ENCODE results near the gene KLRG1. TPM values are rescaled to one million over a fixed set of nuclear protein-coding genes. Genes with fewer than 3 reads are reported as not detected.

The KLRG1 gene
- total RNA-seq, result 1.9 and 3.1 TPM in 2 replicates

DNA sequence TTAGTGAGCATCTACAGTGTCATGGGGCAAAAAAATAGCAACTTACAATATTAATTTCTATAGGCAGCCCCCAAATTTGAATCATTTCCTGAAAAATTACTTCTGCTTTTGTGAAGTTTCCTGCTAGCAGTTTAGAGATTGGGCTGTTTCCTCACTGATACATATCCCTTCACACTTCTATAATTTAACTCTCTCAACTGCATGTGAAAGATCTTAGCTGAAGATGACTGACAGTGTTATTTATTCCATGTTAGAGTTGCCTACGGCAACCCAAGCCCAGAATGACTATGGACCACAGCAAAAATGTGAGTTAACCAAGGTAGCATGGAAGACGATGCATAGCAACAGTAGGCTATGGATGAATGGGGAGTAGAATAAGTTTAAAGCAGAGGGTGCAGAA is at the start of gene KLRG1:
Gene KLRG1, plus strand, starts transcription at position 134 of the 400 bp plus-strand sequence. Its CDS starts 90 bp downstream, at position 224.
- H3K4me1 Mint-ChIP-seq, result peaks cover 15% of the 10 kb centered on the region
- H3K9me3 Mint-ChIP-seq, result no peaks in the 10 kb centered on the region
- ATAC-seq (ENCODE audit: low read depth), result peak; percentile 40
- H3K4me3 Mint-ChIP-seq, result no peak within 1 kb of the TSS
- no peak for TF ChIP-seq CTCF (IDR thresholded peaks at IDR 0.05)
- intact Hi-C loops (cut with micrococcal nuclease), result no loop called here
- H3K36me3 Mint-ChIP-seq (ENCODE audit: low read depth), result no peaks in the 10 kb centered on the region
- H3K27ac Mint-ChIP-seq, result no peak within 1 kb of the TSS
- ChIA-PET CTCF (no interaction called here), POLR2A (no interaction called here)
- H3K27me3 Mint-ChIP-seq, result no peaks in the 10 kb centered on the region
- DNase-seq, result no peak

DNA sequence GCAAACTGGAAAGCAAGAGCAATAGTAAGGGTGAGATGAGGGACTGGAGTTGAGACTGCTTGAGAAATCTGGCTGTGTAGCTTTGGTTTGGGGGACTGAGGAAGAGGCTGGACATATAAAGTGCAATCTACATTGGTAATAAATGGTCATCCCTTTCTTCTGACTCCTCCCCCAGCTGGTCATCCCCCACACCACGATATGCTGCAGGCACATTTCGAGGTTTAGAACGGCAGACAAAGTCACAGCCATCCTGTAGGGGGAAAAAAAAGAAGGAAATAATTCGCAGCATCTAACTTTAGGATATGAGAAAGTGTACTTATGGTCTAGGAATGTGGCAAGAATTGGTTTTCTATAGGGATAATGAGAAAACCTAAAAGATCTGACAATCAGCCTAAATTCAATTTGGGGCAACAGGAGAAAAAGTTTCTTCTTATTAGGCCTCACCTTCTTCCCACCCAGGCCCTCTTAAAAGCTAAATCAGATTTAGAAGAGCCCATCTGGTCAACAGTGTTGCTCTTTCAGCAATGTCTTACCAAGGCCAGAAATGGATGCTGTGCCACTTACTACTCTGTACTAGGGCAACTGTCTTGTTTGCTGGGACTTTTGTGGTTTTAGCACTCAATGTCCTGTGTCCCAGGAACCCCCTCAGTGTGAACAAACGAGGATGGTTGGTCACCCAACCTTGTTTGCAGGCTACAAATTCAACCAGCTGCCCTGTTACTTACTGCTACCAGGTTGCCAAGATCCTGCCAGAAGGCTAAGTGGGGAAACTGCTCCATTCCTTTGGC is 47.5 kb upstream of the KLRG1 start:
- DNase-seq (no peak), ATAC-seq (ENCODE audit: low read depth) (no peak)
- Mint-ChIP-seq H3K36me3 (ENCODE audit: low read depth) (peaks cover 78% of the 10 kb centered on the region), H3K9me3 (no peaks in the 10 kb centered on the region), H3K4me1 (peaks cover 11% of the 10 kb centered on the region), H3K27me3 (no peaks in the 10 kb centered on the region), H3K4me3 (no peak overlapping the region), H3K27ac (peak overlapping the region; percentile 56)
- POLR2A ChIA-PET, result no interaction called here
- TF ChIP-seq CTCF (IDR thresholded peaks at IDR 0.05), result no peak
- intact Hi-C loops (cut with micrococcal nuclease), result no loop called here
- CTCF ChIA-PET, result no interaction called here

DNA sequence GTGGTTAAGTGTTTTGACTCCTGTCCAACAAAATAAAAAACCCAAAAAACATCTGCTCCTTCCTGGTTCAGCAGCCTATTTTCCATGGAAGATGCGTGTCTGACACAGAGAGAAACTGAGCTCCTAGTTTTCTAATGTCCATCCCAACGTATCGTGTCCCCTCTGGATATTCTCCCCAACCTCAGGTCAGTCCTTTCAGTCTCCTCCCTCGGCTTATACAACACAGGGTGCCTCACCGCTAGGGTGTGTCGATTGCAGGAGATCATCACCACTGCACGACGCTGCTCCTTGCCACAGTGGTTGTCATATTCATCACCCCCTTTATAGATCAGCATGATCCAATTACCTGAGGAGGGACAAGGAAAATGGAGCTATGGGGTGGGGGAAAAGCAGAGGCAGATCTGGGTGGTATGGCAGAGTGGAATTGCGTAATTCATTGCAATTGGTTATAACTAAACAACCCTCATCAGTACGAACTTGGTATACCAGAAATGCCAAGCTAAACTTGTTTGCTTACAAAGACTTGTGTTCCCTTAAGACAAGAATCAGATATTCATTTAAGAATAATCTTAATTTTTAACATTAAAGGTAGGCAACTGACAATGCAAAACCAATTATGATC is 45.7 kb upstream of the KLRG1 start:
- ChIA-PET CTCF (no interaction called here), POLR2A (interaction anchor here (0.6 kb wide), 1 partner anchor 352 kb away, joined by 5 read pairs; no protein-coding TSS in a partner anchor)
- Mint-ChIP-seq H3K9me3 (no peaks in the 10 kb centered on the region), H3K27ac (no peak overlapping the region), H3K4me3 (no peak overlapping the region), H3K4me1 (peaks cover 29% of the 10 kb centered on the region), H3K36me3 (ENCODE audit: low read depth) (peaks cover 63% of the 10 kb centered on the region), H3K27me3 (no peaks in the 10 kb centered on the region)
- no peak for TF ChIP-seq CTCF (IDR thresholded peaks at IDR 0.05)
- intact Hi-C loops (cut with micrococcal nuclease), result no loop called here
- no peak for ATAC-seq (ENCODE audit: low read depth)
- DNase-seq, result no peak

DNA sequence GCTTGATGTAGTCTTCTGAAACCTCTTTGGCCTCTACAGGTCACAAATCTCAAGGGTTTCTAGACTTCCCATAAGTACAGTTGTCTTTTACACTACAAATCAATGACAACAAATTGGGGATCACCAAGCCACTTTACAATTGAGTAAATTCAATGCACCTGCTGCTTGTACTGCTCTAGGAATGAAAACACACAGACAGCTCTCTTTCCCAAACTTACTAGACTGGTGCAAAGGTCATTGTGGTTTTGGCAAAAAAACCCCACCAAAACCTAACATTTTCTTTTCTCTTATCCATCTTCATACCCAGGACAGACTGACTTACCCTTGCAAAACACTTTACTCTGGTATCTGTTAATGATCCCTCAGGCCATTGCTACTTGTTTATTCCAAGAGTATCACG is 42.6 kb upstream of the KLRG1 start:
- peak overlapping the region; percentile 55 for H3K4me3 Mint-ChIP-seq
- H3K27ac Mint-ChIP-seq, result peak overlapping the region; percentile 74
- intact Hi-C loops (cut with micrococcal nuclease), result no loop called here
- no peaks in the 10 kb centered on the region for H3K27me3 Mint-ChIP-seq
- TF ChIP-seq CTCF (IDR thresholded peaks at IDR 0.05), result no peak
- peaks cover 64% of the 10 kb centered on the region for H3K36me3 Mint-ChIP-seq (ENCODE audit: low read depth)
- no peak for ATAC-seq (ENCODE audit: low read depth)
- ChIA-PET POLR2A (interaction anchor here (0.6 kb wide), 1 partner anchor 49 kb away, joined by 6 read pairs; no protein-coding TSS in a partner anchor), CTCF (interaction anchor here (0.8 kb wide), 1 partner anchor 95 kb away, joined by 3 read pairs; no protein-coding TSS in a partner anchor)
- DNase-seq, result no peak
- no peaks in the 10 kb centered on the region for H3K9me3 Mint-ChIP-seq
- peaks cover 47% of the 10 kb centered on the region for H3K4me1 Mint-ChIP-seq

- Mint-ChIP-seq H3K4me1 (peaks cover 50% of the 10 kb centered on the region), H3K27me3 (no peaks in the 10 kb centered on the region), H3K9me3 (no peaks in the 10 kb centered on the region), H3K4me3 (peak overlapping the region; percentile 65), H3K36me3 (ENCODE audit: low read depth) (peaks cover 54% of the 10 kb centered on the region), H3K27ac (peak overlapping the region; percentile 74)
- TF ChIP-seq CTCF (IDR thresholded peaks at IDR 0.05), result no peak
- ATAC-seq (ENCODE audit: low read depth) (no peak), DNase-seq (no peak)
- CTCF ChIA-PET, result interaction anchor here (0.8 to 1.0 kb wide), 2 partner anchors 35 to 94 kb away, joined by 3 read pairs; no protein-coding TSS in a partner anchor
- POLR2A ChIA-PET, result interaction anchor here (0.7 kb wide), 2 partner anchors 20 to 118 kb away, joined by 3 to 4 read pairs; no protein-coding TSS in a partner anchor
- intact Hi-C loops (cut with micrococcal nuclease), result loop anchor here (2.0 kb wide), 1 partner anchor 57 kb away; no protein-coding TSS in a partner anchor
Observed at GRCh38 chr12:8947737-8948136, 41.6 kb upstream of the KLRG1 start.
